Mucosa of gallbladder (tissue), 1 donor: ENCODE results near the gene SMARCE1. TPM values are rescaled to one million over a fixed set of nuclear protein-coding genes. Genes with fewer than 3 reads are reported as not detected.

Source experiments
- DNase-seq: peaks from one replicate; pipeline ENCODE4 v3.0.0-alpha.2; 2020; ENCODE audit warnings: low spot score
- total RNA-seq: library from RNA; stranded (reverse); gene quantifications from one replicate; pipeline ENCODE4 v1.2.1, GENCODE V29; 2021
- donor health status: DM: no; HTN: no; CAD: no.

SMARCE1 gene
- total RNA-seq, 1 donor from 2014 or later: 90.5 TPM

DNA sequence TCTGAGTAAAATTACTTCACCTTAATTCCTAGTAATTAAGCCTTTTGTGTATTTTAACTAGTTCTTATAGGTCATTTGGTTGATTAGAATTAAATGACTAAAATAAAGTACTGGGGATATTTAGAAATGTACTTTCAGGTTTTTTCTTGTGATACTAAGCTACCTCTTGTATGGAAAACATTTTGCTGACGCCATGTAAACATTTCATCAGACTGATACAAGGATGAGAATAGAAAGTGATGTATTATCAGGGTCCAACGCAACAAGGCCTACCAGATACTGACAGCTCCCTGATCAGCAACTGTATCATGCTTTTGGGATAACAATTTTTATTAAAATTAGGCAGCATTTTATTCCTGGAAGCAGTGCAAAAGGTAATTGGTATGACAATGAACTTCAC is 1.7 kb downstream of the SMARCE1 start:
- DNase-seq: no peak

DNA sequence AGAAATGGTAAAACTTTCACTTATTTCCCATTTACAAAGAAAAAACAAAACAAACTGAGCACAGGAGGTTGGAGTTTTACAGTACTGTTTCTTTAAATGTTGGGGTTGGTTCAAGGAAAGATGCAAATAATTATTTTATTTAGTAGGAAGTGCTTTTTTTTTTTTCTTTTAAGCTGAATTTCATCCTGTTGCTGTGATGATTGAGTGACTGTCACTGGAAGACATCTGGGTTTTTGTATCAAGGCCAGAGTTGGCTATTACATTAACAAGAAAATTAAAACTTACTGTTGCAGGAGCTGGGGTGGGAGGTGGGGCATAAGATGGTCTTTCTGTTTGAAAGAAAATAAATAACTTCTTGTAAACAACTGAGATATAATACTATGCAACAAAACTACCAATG is 2.3 kb downstream of the SMARCE1 start:
- DNase-seq: no peak

DNA sequence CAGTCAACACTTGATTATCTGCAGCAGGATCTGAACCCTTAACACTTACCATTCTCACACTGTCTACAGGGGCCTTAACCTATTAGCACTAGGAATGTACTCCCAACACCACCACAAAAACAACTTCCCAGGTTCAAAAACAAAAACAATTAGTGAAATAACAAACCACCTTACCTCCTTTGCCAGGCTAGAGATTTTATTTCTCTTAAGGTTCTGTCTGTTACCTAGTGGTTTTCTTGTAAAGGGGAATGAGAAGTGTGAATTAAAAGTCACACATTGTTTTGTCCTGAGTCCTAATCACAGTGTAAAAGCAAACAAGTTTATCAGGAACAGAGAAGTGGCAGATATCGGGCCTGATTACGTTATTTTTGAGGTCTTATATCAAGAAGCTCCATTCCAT is 9.7 kb downstream of the SMARCE1 start:
- no peak for DNase-seq

DNA sequence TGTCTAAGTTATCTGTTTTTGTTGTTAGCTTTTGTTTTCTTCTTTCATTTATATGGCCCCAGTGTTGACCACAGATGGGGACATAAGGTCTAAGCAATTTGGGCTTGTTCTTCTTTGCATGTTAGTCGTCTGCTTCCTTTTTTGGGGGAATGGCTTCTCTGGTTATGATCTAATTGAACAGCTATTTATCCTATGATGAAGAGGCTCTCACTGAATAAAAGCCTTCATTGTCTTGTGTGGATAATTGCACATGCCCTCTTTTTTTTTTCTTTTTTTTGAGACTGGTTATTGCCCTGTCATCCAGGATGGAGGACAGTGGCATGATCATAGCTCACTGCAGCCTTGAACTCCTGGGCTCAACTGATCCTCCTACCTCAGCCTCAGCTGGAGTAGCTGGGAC is 13.7 kb downstream of the SMARCE1 start:
- DNase-seq: no peak

DNA sequence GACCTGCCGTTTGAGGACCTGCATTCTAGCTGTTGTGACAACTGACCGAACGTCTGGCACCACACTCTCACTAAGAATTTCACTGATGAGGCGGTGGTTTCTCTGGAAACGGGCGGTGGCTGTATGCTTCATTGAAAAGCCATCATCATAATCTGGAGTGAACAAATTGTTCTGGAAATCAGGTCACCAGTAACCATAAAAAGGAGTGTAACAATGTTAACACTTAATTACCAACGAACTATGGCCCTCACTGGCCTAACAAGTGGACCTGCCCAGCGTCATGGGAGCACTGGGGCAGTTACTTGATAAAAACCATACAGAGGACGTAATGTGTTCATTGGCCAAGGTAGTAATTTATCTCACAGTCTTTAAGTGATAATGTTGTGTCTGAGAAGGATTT is 15.4 kb downstream of the SMARCE1 start:
- no peak for DNase-seq

DNA sequence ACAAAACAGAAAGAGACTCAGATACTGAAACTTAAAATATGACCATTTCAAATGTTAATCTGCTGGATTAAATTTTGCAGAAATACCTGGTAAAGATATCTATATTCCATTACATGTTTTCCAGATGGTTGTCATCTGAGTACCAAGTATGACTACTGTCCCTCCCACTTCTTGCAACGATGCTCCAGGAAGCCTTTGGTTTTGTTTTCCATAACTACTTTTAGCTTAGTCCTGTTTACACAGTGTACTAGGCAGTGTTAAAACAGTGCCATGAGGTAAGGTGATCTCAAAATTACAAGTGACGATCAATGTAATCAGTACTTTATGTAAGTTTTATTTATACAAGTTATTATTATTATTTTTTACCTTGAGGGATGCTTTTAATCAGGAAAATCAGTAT is 17.8 kb downstream of the SMARCE1 start:
- no peak for DNase-seq

DNA sequence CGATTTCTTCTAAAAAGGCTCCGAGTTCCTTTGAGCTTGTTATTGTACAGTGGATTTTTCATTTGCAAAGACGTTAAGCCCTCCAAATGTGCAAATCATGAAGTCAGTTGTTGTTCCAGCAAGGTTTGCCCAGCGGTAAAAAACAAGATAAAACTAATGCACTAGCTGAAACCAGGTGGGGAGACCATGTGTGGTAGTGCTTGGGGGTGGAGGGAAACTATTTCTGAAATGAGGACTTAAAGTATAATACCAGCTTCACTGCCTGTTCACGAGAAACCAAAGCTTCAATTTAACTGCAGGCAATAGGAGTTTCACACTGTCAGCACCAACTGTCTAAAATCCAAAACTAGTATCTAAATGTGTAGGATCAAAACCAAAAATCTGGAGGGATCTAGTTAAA is 22.3 kb downstream of the SMARCE1 start:
- DNase-seq: no peak

DNA sequence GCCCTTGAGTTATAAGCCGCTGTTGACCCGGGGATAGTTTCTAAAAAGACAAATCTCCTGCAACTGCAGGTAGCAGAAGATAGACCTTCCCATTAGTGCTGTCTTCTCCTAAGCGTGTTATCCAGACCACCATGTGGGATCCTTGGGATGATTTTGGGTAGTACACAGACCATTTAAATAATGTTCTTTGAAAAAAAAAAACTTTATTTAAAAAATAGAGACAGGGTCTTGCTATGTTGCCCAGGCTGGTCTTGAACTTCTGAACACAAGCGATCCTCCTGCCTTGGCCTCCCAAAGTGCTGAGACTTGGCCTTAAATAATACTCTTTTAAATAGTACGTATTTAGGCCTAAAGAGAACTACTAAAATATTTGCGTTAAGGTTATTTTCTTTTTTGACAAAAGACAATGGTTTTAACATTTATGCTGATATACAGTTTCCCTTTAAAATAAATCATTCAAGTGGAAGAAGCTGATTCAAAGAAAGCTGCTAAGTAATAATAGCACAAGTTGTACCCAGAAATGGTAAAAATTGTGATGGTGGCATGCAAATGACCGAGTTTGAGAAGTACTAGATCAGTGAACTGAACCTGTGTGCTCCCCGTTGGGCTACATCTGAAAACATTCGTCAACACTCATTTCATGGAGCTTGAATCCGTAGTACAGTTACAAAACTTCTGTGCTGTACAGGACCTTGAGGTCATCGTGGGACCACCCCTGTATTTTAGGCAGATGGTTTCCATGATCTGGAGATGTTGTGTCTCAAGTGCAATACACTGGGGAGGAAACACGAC is 24.0 kb downstream of the SMARCE1 start:
- DNase-seq: no peak

DNA sequence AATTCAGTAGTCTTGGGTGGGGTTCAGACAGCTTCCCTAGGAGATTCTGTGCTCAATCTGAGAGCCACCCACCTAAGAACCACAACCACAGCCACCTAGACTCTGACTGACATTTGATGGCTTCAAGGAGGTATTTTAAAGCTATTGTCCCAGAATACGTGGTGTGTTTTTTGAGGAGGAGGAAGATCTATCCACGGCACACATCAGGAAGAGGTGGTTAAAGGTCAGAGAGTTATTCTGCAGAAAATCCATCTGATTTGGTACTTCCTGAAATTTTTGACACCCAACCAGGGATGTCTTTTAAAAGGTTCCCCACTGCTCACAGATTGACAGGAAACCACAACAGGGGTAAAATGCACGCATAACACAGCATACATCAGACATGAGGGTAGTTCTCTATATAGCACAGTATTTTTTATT is 25.1 kb downstream of the SMARCE1 start:
- no peak for DNase-seq

DNA sequence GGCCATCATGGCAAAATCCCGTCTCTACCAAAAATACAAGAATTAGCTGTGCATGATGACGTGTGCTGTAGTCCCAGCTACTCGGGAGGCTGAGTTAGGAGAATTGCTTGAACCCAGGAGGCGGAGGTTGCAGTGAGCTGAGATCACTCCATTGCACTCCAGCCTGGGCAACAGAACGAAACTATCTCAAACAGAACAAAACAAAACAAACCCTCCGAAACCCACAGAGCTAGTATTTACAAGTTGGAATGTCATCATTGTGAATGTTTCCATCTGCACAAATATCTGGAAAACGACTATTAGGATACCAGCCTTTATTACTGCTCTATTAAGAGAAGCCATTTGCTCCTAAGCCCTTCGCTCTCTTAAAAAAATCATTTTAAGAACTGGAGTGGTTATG is 26.0 kb downstream of the SMARCE1 start:
- no peak for DNase-seq

DNA sequence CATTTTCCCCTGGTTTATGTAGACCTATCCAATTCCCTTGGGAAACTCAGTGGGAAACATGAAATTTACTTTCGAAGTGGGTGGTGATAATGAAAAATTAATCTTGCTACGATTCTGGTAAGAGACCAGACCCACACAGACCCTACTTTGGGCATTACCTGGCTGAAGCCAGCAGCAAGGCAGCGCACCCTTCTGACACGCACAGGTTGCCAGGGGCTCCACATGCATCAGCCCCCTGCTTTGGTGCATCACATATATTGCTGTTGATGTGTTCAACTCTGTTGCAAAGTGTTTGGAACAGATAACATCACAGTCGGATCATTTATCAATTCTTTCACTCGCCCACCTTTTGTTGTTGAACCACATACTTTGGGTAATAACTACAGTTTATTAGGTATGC is 26.6 kb downstream of the SMARCE1 start:
- DNase-seq: no peak

DNA sequence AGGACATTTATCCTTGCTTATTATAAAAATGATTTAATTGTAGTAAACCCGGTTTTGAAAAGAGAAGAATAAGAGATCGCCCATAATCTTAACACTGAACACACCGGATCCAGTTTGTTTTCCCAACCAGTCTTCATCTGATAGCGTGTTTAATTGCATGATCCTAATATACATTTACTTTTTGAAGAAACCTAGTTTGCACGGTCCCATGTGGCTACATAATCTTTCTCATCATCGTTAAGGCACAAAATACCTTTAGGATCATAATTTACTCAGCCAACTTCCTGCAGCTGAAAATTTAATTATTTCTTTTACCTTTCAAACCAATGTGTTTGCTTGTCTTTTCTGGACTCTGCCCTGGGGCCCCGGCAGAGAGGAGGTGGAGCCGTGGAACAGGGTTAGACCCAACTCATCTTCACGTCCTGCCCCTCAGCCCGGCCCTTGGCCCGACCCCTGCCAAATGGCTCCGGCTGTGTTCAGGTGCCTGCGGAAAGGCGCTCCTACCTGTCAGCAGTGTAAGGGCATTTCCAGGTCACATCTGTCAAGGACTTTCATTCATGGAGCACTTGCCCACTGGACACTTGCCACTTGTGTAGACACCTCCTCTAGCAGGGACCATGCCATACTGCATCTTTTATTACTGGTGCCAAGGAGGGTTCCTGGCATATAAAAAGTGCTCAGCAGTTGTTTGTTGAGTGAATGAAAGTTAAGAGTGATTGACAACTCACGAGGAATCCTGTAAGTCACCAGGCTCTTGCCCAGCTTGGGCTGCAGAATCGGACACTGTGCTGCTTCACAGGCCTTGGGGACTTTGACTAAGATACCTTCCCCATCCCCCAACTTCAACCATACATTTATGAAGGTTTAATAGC is 28.6 kb downstream of the SMARCE1 start:
- no peak for DNase-seq

DNA sequence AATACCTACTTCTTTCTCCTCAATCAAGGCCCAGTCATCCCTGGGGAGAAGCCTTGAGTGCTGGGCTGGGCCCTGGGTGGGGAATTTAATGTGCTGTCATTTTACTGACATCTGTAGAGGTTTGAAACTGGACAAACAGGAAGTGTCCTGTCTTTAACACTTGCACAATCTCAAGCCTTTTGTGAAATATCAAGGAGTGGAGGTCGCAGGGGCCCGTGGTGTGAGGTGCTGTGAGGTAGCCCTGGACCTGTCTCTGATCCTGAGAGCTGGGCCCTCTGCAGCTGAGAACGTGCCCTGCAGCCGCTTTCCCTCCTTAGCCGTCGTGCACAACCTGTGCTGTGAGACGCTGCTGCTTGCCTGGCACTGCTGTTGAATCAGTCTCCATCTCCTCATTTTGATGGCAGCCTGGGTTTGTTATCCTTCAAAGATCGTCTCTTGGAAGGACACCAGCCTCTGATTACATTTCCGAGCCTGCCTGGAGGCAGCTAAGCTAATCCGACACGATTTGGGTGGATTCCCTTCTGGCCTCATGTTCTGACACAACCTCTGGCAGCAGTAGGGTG is 29.9 kb downstream of the SMARCE1 start:
- DNase-seq: no peak

DNA sequence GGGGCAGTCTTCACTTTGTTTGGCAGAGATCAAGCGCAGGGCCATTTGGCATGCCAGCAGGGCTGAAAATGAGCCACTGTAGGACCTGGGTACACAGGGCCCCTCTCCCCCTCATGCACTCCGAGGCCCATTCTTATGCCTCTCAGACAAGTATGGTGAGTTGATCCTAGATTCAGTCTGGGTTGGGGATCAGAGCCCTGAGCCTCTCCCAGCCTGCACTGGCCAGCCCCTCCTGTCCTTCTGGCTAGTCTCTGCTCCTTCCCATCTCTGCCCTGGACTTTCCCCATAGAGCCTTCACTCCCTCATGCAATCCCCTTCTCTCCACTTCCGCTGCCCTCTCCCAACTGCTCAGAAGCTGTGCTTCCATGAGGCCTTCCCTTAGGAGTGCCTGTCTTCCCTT is 31.0 kb downstream of the SMARCE1 start:
- no peak for DNase-seq

DNA sequence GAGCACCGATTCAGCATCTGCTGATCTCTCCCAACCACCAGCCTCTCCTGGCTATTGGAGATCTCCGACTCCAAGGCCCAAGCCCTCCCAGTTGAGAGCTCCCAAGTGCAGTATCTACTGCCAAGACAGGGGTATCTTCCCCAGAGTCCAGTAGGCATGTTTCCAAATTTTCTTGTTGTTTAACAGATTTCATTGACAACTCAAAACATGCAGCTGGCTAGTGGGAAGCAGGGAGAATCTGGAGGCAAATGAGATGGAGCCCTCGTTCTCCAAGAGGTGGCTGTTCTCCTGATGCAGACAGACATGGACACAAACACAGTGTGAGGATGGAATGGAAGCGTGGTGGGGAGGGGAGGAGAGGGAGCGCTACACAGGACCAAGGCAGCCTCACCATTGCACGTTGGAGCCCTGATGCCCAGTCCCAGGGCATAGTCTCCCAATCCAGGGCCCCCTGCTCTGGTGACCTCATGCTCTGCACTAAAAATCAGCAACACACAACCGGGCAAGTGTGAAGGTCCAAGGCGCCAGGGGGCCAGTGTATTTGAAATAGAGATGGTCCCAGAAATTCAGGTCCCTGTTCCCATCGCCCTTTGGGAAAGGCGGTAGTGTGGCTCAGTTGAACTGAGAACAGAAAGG is 31.7 kb downstream of the SMARCE1 start:
- no peak for DNase-seq

DNA sequence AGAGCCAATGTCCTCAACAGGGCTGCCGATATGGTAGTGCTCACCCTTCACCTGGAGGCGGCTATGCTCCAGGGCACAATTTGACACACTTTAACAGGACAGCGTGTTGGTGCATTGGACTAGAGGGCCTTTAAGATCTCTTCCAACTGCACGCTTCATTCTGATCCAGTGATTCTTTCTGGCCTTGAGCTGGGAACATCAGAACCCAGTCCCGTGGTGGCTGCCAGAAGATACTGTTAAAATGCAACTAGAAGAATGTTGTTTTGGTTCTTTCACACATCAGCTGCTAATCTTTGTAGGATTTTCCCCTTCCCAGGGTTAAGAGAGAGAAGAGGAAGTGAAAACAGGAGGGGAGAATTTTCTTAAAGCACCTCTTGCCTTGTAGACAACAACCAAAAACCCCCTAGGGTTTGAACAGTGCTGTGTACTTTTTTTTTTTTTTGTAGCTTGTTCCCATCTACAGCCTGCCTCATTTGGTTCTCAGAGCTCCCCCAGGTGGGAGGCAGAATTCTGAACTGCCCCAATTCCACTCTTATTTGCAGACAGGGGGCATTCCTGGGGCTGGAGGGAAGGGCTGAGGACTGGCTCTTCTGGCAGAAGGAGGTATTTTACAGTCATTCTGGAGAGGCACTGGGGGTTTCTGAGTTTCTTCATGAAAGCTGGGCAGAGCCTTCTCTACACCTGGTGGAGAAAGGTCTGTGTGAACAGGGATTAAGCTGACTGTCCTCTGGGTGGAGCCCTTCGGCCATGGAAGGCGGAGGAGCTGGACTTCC is 32.4 kb downstream of the SMARCE1 start:
- DNase-seq: peak; percentile 53

DNA sequence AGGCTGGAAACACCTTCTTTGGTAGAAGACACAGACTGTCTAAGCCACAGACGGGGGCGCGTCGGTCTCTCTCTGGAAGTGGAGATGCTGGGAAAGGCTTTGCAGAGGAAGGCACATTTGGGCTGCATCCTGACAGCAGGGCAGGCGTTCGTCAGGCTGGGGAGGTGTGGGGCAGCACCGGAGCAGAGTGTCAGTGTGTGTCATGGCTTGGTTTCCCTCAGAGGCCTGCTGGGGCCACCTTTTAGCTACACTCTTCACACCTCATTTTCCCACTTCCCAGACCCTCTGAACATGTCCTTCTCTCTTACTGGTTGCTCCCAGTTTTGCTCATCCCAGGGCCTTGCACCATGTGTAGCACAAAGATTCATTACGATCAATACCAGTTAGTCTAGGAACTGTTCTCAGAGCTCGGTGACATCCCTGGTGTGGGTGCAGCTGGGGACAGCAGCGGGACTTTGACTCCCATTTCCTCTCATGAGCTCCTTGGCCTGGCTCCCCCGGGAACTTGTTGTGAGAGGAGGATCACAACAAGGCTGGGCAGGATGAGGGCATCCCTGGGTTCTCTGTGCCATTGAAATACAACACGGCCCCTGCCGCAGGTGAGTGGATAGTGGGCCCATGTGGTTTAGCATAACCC is 33.1 kb downstream of the SMARCE1 start:
- DNase-seq: no peak

DNA sequence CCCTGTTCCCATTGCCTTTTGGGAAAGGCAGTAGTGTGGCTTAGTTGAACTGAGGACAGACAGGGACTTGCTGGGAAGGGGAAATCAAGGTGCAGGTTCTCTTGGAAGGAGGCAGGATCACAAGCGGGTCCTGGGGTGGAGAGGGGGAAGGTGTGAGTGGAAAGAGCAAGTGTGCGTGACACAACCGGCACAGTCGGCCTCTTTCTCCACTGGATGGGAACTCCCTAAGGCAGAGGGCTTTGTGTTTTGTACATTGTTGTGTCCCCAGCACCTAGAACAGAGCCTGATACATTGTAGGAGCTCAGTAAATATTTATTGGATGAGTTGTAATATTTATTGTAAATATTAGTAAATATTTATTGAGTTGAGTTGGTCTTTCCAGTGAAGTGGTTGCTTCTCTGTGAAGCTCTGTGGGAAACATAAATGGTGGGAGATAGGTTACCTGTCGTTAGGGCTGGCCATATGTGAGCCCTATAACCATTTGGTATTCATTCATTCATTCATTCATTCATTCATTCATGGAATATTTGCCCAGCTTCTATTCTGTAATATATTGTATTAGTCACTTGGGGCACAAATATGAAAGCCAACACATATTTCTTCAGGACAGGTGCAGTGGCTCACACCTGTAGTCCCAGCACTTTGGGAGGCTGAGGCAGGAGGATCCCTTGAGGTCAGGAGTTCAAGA is 34.0 kb downstream of the SMARCE1 start:
- DNase-seq: no peak

DNA sequence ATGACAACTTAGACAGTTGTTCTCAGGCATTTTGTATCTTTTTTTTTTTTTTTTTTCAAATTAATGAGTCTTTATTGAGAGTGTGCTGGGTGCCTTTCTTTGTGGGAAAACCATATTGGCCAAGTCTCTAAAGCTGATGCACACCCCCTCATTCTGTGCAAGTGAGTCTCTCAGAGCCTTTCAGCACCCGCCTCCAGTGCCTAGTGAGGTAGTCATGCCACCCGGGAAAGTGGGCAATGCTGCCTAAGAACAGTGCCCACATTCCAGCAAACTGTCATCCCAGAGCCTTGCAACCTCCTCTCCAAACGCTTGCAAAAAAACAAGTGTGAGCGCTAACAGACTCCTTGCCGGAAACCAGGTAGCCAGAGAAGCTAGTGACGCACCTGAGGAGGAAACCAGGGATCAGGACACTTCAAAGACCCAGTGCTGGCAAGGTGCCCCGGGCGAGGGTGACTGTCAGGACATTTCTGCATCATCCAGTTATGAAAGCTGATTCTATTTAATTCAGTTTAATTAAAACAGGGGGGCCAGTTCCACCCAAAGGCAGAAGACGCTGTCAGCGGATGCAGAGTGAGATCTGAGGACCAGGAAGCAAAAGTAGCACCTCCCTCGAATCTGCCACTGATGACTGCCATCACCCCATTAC is 34.9 kb downstream of the SMARCE1 start:
- DNase-seq: no peak
